Central memory CD8-positive, alpha-beta T cell (primary cell): ENCODE results near the gene SAMD1.
"Not testable (repeated sequence)": the region's sequence is repeated elsewhere in the genome, so short reads cannot be mapped to it uniquely, and the experiment has no call there.

Experiments
- ATAC-seq: fragments of 150-1000 bp; cut with Tn5 transposase; replicated peaks from 2 replicates; pipeline ENCODE4 v1.10.0; 2022; ENCODE audit warnings: mild to moderate bottlenecking, moderate FRiP score, moderate number of reproducible peaks; ENCODE audit not compliant: poor library complexity, severe bottlenecking; ENCODE audit errors: extremely low read depth
- DNase-seq, 2 donors: peaks; one replicate each; pipeline ENCODE4 v3.0.0; 2021; ENCODE audit warnings: low spot score in 2 of 2
- H3K27ac Mint-ChIP-seq: one replicate; pipeline ENCODE4 v1.8.0; 2022; ENCODE audit warnings: low read depth, mild to moderate bottlenecking, moderate library complexity, mixed read lengths
- H3K27me3 Mint-ChIP-seq: one replicate; pipeline ENCODE4 v1.8.0; 2022; ENCODE audit warnings: mixed read lengths
- H3K36me3 Mint-ChIP-seq: one replicate; pipeline ENCODE4 v1.8.0; 2022; ENCODE audit warnings: mild to moderate bottlenecking, moderate library complexity, mixed read lengths; ENCODE audit not compliant: insufficient read depth
- H3K4me1 Mint-ChIP-seq: one replicate; pipeline ENCODE4 v1.8.0; 2022; ENCODE audit warnings: mixed read lengths
- H3K4me3 Mint-ChIP-seq: one replicate; pipeline ENCODE4 v1.8.0; 2022; ENCODE audit warnings: mild to moderate bottlenecking, moderate library complexity, mixed read lengths
- H3K9me3 Mint-ChIP-seq: one replicate; pipeline ENCODE4 v1.8.0; 2022; ENCODE audit warnings: mixed read lengths

SAMD1 gene

GRCh38 chr19:14048443-14049153, 42.0 kb downstream of the SAMD1 start:
- DNase-seq (peak; percentile 65 to 75), ATAC-seq (peak; percentile 78)
- Mint-ChIP-seq H3K36me3 (peaks cover 78% of the 10 kb centered on the region), H3K4me1 (peaks cover 7% of the 10 kb centered on the region), H3K4me3 (no peak overlapping the region), H3K27me3 (no peaks in the 10 kb centered on the region), H3K27ac (no peak overlapping the region), H3K9me3 (no peaks in the 10 kb centered on the region)

DNA sequence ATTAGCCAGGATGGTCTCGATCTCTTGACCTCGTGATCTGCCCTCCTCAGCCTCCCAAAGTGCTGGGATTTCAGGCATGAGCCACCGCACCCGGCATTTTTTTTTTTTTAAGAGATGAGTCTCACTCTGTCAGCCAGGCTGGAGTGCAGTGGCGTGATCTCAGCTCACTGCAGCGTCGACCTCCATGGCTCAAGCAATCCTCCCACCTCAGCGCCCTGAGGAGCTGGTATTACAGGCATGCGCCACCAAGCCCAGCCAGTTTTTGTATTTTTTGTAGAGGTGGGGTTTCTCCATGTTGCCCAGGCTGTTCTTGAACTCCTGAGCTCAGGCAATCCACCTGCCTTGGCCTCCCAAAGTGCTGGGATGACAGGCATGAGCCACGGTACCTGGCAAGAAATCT, 42.7 kb downstream of the SAMD1 start:
- ATAC-seq, H3K27ac Mint-ChIP-seq, H3K9me3 Mint-ChIP-seq, H3K27me3 Mint-ChIP-seq, DNase-seq, H3K4me3 Mint-ChIP-seq: not testable (repeated sequence)
- peaks cover 10% of the 10 kb centered on the region for H3K4me1 Mint-ChIP-seq
- H3K36me3 Mint-ChIP-seq: peaks cover 83% of the 10 kb centered on the region

DNA sequence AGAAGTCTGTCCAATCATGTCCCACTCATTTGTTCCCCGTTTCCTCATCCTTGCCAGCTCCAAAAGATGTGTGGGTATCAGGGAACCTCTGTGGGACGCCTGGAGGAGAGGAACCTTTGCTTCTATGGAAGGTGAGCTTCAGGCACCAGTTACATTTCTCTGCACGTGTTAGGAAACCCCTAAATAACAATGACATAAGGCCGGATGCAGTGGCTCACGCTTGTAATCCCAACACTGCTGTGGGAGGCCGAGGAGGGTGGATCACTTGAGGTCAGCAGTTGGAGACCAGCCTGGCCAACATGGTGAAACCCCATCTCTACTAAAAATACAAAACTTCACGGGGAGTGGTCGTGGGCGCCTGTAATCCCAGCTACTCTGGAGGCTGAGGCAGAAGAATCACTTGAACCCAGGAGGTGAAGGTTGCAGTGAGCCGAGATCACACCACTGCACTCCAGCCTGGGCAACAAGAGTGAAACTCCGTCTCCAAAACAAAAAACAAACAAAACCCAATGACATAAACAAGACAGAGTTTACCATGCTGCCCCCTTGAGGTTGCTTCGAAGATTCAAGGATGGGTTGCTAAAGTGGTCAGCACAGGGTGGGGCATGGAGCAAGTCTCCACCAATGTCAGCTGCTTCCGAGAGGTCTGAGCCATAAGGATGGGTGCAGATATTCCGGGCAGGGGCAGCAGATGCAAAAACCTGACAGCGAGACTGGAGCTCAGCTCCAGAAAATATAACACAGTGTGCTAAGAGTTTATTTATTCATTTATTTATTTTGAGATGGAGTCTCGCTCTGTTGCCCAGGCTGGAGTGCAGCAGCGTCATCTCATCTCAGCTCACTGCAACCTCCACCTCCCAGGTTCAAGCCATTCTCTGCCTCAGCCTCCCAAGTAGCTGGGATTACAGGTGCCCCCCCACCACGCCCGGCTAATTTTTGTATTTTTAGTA, 47.6 kb downstream of the SAMD1 start:
- peak overlapping the region; percentile 94 for H3K27ac Mint-ChIP-seq
- not testable (repeated sequence) for H3K27me3 Mint-ChIP-seq, H3K9me3 Mint-ChIP-seq
- peaks cover 15% of the 10 kb centered on the region for H3K4me1 Mint-ChIP-seq
- DNase-seq (peak; percentile 32 to 61), ATAC-seq (peak; percentile 80)
- H3K4me3 Mint-ChIP-seq: peak overlapping the region; percentile 13
- peaks cover 90% of the 10 kb centered on the region for H3K36me3 Mint-ChIP-seq

DNA sequence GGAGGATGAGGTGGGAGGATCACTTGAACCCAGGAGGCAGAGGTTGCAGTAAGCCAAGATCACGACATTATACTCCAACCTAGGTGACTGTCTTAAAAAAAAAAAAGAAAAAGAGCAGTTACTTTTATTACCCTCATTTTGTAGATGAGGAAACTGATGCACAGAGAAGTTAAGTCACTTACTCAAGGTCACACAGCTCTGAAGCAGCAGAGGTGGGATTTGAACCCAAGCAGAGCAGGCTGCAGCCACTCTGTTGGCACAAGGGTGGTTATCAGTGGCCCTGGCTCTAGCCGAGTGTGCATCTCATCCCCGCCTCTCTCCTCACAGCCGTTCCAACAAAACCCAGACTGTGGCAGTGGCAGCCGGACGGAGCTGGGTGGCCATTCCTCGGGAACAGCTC, 51.4 kb downstream of the SAMD1 start:
- Mint-ChIP-seq H3K27ac (no peak overlapping the region), H3K4me1 (peaks cover 28% of the 10 kb centered on the region), H3K36me3 (peaks cover 81% of the 10 kb centered on the region), H3K9me3 (no peaks in the 10 kb centered on the region), H3K27me3 (no peaks in the 10 kb centered on the region), H3K4me3 (no peak overlapping the region)
- ATAC-seq: no peak
- DNase-seq: no peak
